GM19455 (cell line): ENCODE results near the gene ZNF621.

ENCODE experiments used
- ATAC-seq: cut with Tn5 transposase; IDR thresholded peaks from one replicate; pipeline ENCODE4 v1.9.1; 2021; ENCODE audit not compliant: unreplicated experiment

Gene ZNF621

DNA sequence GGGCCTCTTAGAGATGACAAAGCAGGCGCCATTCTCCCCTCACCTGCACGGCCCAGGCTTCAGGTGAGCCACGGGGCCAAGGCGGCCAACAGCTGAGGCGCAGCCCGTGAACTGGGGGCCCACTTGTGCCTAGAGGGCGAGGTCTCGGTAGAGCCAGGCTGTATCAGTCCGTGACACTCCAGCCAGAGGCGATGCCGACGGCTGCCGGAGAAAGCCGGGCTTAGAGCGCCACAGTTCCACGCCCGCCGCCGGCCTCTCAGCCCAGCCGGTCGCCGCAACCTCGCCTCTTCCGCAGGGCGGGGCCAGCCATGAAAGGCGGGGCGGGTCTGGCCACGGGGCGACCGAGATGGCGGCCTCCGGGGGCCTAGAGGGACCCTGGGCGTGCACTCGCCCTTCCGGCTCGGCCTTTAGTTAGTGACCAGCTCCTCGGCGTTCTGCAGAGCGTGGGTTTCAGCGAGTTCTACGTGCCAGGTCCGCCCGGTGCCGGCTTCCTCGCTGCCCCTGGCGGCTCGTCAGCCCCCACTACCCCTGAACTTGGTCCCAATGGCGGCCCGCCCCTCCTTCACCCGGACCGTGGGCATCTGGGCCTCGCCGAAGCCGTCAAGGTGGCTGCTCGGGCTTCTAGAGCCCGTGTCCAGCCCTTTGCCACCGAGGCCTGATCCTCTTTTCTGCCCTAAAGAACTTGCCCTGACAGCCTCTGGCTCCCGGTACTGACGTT is at the start of gene ZNF621:
ZNF621 (plus strand) TSS at position 393 of the 718 bp plus-strand sequence. CDS start 881 bp downstream, outside the sequence.
- ATAC-seq: peak; percentile 98

DNA sequence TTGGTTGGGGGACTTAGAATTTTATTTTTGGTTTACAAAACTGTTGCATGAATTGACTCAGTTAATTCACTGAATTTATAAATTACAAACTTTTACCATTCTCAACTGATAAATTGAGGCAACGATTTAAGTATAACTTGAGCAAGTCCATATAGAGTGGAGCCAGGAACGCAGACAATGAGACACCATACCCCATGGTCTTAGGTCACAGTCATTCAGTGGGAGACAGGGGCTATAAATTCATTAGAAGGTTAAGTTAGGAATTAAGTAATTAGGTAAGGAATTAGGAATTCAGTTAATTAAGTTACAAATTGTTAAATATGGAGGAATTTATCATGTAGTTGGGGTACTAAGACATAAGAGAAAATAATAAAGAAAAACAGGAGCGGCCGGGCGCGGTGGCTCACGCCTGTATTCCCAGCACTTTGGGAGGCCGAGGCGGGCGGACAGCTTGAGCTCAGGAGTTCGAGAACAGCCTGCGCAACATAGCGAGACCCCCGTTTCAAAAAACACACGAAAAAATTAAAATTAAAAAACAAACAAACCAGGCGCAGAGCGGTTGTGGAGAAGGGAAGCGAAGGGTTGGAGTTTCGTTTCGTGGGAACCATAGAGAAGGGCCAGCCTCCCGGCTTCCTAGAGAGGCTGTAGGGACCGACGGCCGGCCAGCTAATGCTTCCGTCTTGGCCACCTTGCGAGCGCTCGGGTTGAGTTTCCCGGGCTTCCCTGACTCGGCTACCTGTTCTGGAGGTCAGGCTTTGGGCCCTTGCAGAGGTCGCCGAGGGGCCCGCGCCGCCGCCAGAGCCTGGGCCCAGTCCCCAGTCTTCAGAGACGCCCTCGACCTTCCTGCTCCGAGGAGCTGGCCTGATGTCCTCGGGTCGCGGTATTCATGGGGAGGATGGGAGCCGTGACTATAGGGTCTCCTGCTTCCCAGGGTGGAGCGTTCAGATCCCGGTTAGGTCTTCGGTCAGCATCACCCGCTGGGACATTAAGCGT is 48.0 kb upstream of the ZNF621 start, which contains the start of gene ZNF619:
ZNF619 (plus strand) TSS at position 645 of the 993 bp plus-strand sequence. CDS start 858 bp downstream, outside the sequence.
- ATAC-seq: peak; percentile 80

DNA sequence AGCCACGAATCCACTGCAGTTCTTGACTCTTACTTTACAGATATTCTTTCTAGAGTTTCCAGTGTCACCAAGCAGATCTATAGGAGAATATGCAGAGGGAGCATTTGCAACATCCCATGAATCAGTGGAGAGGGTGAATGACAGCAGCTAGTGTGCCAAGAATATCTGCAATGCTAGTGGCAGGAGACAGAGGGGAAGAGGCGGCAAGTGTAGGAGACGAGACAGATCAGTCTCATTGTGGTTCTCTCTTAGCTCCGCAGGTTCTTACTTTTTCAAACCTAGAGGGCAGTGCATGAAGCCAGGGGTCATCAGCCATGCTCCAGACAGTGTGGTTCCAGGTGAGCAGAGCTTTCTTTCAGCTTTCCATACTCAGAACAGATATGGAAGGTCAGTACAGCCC is 47.1 kb upstream of the ZNF621 start:
- peak; percentile 7 for ATAC-seq

DNA sequence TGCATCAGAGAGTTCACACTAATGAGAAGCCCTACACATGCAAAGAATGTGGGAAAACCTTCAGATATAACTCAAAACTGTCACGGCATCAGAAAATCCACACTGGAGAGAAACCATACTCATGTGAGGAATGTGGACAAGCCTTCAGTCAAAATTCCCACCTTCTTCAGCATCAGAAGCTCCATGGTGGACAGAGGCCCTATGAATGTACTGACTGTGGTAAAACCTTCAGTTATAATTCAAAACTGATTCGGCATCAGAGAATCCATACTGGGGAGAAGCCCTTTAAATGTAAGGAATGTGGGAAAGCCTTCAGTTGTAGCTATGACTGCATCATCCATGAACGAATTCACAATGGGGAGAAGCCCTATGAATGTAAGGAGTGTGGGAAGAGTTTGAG is 37.6 kb upstream of the ZNF621 start:
- no peak for ATAC-seq

DNA sequence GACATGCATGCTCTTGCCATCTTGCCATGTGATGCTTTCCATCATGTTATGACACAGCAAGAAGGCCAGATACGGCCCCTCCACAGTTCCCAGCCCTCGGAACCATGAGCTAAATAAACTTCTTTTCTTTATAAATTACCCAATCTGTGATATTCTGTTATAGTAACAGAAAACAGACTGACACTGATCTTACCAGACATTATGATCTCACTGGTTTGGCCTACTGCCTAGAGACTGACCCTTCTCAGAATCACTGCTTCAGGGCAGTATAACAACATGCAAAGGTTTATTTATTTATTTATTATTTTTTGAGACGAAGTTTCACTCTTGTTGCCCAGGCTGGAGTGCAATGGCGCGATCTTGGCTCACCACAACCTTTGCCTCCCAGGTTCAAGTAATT is 33.8 kb upstream of the ZNF621 start:
- no peak for ATAC-seq

DNA sequence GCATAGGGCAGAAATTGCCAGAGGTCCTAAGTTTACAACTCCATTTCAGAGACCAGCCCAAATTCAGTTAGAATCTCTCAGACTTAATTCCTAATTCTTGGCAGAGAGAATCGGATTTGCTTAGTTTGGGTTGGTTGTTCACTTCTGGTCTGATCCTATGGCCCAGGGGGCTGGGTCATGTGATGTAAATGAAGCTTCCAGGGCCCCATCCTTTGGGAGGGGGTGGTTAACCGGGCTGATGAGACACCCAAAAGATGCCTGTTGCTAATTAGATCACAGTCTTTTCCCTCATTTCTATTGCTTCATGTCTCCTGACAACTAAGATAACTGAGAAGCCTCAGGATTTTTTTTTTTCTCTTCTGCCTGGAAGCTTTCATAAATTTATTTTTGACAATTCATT is 30.1 kb upstream of the ZNF621 start:
- ATAC-seq: no peak

DNA sequence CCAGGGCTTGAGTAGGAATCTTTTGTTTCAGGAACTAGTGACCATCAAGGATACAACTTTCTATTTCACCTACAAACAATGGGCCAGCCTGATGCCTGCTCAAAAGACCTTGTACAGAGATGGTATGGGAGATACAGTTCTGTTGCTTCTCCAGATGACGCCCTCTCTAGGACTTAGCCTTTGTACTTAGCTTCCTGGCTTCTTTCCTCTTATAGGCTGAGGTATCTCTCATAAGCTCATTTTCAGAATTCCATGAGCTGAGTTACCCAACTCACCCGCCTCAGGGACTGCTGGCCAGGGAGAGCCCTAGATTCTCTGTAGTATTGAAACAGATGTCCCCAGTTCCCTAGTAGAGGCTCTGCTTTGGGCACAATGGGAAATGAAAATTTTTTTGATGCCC is 27.5 kb upstream of the ZNF621 start:
- no peak for ATAC-seq

DNA sequence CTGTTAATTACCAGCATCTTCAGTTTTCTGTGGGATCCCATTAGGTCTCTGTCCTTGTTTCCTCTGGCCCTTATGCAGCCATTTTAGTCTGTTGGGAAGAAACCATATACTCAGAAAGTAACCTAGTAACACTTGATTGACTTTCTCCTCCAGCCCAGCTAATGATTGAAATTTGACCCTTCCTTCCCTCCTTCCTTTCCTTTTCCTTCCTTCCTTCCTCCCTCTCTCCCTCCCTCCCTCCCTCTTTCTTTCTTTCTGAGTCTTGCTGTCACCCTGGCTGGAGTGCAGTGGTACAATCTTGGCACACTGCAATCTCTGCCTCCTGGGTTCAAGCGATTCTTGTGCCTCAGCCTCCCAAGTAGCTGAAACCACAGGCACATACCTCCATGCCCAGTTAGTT is 24.8 kb upstream of the ZNF621 start:
- no peak for ATAC-seq

DNA sequence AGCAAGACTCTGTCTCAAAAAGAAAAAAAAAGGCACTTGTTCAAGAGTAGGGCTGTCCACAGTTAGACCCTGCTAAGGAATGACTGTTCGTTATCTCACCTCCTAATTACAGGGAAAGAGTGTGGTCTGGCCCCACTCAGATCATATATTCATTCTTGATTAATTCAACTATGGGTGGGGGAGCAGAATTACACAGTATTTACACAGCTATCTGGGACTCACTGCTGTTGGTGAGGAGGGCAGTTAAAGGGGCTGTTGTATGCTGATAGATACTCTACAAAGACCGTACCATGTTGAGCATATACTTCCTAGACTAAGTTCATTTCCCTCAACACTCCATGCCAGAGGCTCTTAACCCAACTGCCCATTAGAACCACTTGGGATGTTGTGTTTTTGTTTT is 22.7 kb upstream of the ZNF621 start:
- ATAC-seq: no peak

DNA sequence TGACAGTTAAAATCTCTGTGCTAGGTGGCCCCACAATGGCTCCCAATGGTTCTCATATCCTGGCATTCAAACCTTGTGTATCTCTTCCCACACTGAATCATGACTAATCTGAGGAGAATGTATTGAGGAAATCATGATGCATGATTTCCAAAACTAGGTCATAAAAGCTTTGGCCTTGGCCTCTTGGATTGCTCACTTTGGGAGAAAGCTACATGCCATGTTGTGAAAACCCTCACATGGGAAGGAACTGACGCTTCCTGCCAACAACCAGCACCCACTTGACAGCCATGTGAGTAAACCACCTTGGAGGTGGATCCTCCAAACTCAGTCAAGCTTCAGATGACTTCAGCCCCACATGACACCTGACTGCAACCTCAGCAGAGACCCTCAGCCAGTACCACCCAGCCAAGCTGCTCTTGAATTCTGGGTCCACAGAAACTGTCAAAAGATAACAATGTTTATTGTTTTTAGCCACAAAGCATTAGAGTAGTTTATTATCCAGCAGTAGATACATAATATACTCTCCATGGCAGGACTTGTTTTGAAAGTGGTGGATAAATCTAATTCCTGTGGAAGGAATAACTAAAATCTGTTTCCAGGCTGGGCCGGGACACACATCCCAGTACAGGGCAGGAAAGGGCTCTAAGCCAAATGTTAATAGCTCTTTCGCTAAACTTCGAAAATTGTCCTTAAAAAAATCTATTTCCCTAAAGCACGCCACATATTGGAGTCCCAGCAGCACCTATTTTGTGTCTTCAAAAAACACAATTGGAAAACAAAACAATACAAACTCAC is 19.9 kb upstream of the ZNF621 start:
- ATAC-seq: no peak

DNA sequence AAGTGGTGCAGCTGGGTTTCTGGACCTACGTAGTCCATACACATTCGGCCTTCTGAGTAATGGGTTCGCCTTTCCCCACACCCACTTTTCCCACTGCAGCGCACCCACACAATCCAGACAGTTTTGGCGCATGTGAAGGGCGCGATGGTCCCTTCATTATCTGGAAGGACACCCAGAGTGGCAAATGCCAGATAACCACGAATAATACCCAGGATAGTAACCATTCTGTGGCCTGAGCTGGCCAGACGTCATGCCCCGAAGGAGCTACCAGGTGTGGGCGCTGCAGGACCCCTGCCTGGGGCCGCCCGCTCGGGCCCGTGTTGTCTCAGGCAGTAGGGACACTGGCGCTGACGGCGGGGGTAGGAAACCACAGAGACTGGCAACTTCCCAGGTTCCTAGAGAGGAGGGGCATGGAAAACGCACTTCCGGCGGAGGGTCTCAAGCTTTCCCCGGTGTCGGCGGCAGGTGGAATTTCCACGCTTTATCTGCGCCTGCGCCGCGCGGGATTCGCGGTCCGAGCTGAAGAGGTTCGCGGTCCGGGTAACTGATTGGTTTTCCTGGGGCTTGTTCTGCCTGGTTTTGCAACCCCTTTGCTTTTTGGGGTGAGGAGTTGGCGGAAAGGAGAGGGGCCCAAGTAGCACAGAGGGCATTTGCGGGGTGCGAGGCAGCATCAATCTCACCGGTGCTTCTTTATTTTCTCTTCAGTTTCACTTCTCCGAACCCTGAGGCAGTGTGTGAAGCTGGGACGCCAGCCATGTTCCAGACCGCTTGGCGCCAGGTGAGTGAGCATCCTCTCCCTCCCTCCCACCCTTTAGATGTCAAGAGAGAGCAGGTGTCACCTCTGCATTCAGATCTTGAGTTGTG is 18.9 kb upstream of the ZNF621 start, which contains the start of gene ZNF620:
ZNF620 (plus strand) TSS at position 441 of the 864 bp plus-strand sequence; CDS start at position 755, 314 bp downstream.
- ATAC-seq: peak; percentile 80

DNA sequence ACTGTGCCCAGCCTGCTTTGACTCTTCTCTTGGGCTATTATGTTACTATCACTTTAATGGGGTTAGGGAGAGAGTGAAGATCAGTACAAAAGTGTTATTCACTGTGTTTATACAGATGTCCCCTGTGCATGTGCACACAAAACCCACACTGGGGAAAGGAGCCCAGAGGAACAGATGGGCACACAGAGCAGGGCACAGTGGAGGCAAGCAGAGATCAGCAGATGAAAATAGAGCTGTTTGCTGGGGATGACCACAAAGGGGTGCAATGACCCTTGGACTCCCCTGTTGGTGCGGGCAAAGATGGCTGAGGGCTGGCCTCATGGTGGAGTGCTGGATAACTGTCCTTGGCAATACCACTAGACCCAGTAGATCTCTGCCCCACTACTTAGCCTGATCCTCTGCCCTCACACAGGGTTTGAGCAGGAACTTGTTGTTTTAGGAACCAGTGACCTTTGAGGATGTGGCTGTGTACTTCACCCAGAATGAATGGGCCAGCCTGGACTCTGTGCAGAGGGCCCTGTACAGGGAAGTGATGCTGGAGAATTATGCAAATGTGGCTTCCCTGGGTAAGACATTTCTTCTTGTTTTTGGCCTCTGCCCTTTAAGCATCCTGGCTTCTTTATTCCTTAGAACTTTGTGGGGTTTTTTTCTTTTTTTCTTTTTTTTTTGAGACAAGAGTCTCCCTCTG is 13.6 kb upstream of the ZNF621 start:
- ATAC-seq: no peak

DNA sequence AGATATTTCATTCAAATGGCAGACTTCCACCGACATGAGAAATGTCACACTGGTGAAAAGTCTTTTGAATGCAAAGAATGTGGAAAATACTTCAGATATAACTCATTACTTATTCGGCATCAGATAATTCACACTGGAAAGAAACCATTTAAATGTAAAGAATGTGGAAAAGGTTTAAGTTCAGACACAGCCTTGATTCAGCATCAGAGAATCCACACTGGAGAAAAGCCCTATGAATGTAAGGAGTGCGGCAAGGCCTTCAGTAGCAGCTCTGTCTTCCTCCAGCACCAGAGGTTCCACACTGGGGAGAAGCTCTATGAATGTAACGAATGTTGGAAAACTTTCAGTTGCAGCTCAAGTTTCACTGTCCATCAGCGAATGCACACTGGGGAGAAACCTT is 8.6 kb upstream of the ZNF621 start:
- ATAC-seq: no peak

DNA sequence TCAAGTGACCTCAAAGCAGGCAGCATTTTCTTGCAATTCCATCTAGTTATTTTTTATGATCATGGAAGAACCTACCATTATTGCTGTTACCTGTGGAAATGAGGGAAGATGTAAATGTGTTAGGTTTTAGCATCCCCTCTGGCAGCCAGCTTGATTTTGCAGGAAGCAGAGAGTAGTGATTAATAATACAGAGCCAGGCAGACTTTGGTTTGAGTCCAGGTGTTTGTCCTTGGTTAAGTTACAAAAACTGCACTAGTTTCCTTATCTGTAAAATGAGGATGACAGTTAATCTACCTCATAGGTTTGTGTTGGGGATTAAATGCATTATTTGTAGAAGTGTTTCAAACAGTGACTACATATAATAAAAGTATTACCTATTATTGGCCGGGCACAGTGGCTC is 6.7 kb upstream of the ZNF621 start:
- no peak for ATAC-seq

DNA sequence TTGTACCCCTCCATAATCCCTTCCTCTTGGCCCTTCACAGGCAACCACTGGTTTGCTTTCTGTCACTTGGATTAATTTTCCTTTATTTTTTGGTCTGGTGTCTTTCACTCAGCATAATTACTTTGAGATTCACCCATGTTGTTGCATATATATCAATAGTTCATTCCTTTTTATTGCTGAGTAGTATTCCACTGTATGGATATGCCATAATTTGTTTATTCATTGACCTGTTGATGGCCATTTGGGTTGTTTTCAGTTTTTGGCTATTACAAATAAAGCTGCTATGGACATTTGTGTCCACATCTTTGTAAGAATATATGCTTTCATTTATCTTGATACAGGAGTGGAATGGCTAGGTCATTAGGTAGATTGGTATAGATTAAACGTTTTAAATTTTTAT is 5.9 kb upstream of the ZNF621 start:
- ATAC-seq: no peak

DNA sequence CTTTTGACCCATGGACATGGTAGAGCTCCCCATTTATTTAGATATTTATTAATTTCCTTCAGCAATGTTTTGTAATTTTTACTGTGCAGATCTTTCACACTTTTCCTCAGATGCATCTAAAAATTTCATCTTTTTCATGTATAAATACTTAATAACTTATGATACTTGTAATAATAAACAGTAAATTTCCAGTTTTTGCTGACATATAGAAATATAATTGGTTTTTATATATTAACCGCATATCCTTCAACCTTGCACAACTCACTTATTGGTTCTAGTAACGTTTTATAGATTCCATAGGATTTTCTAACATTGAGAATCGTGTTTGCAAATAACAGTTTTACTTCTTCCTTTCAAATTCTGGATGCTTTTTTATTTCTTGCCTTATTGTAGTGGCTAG is 3.5 kb upstream of the ZNF621 start:
- no peak for ATAC-seq

DNA sequence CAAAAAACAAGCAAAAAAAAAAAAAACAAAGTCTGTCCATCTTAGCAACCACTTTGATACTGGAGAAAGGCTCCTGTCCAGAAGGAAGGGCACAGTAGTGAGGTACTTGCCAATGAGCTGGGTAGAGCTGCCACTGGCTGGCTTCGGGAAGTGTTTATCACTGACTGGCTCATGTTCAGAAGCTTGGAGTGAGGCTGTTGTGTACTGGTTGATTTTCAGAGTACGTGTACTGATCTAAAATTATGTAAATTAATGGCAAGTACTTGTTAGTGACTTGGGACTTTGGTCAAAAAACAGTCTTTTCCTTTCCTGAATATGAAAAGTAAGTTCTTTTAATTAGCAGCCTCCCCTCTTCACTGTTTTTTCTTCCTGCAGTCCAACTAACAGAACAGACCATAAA is 979 bp upstream of the ZNF621 start:
- no peak for ATAC-seq

DNA sequence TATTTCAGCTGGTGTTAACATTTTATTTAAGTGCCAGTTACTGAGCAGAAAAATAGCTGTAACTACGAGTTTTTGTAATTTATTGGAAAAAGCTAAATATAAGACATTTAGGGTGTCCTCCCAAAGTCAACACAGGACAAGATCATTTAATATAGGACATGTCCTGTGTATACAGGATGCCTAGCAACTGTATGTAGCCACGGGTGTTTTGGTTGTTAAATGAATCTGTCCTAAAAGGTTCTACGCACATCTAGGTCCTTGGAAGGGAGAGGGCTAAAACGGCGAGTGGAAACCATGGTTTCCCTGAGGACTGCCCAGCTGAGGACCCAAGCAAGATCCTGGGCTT is 565 bp upstream of the ZNF621 start:
- ATAC-seq: no peak

DNA sequence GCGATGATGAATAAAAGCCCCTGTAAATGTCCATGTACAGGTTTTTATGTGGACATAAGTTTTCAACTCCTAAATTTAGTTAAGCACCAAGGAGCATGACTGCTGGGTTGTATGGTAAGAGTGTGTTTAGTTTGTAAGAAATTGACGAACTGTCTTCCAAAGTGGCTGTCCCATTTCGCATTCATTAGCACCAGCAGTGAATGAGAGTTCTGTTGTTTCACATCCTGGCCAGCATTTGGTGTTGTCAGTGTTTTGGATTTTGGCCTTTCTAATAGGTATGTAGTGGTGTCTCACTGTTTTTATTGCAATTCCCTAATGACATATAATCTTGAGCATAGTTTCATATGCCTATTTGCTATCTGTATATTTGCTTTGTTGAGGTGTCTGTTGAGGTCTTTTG is 3.7 kb downstream of the ZNF621 start:
- no peak for ATAC-seq

DNA sequence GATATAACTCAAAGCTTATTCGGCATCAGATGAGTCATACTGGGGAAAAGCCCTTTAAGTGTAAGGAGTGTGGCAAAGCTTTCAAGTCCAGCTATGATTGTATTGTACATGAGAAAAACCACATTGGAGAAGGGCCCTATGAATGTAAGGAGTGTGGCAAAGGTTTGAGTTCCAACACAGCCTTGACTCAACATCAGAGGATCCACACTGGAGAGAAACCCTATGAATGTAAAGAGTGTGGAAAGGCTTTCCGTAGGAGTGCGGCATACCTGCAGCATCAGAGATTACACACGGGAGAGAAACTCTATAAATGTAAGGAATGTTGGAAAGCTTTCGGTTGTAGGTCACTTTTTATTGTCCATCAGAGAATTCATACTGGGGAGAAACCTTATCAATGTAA is 7.5 kb downstream of the ZNF621 start:
- ATAC-seq: no peak
